ENCODE results near the gene DENND1A. TPM values are rescaled to one million over a fixed set of nuclear protein-coding genes. Genes with fewer than 3 reads are reported as not detected.
"Not testable (repeated sequence)": the region's sequence is repeated elsewhere in the genome, so short reads cannot be mapped to it uniquely, and the experiment has no call there.

The DENND1A gene
- total and polyA plus RNA-seq, 2 donors, result 6.7 to 9.2 TPM

- Histone ChIP-seq H3K4me3 (ENCODE audit: low read length in 2 of 2) (no peak overlapping the region), H3K27me3 (ENCODE audit: control insufficient read depth in 2 of 2, insufficient read depth in 1 of 2, low read length in 1 of 2) (no peaks in the 10 kb centered on the region), H3K9me3 (ENCODE audit: control insufficient read depth in 2 of 2, insufficient read depth in 1 of 2, low read length in 1 of 2) (no peaks in the 10 kb centered on the region), H3K27ac (ENCODE audit: low read depth in 1 of 2, low read length in 1 of 2) (no peak overlapping the region), H3K36me3 (ENCODE audit: control insufficient read depth in 2 of 2, insufficient read depth in 2 of 2, low read length in 1 of 2) (no peaks in the 10 kb centered on the region), H3K4me1 (ENCODE audit: control insufficient read depth in 2 of 2, insufficient read depth in 2 of 2, low read length in 2 of 2) (no peaks in the 10 kb centered on the region)
- no peak for DNase-seq (ENCODE audit: low read depth in 6 of 9, low spot score in 9 of 9)
- 90% methylated on average over 2 of the region's 2 CpGs for WGBS
Measured at GRCh38 chr9:123821619-123822018, 108.3 kb downstream of the DENND1A start.

DNA sequence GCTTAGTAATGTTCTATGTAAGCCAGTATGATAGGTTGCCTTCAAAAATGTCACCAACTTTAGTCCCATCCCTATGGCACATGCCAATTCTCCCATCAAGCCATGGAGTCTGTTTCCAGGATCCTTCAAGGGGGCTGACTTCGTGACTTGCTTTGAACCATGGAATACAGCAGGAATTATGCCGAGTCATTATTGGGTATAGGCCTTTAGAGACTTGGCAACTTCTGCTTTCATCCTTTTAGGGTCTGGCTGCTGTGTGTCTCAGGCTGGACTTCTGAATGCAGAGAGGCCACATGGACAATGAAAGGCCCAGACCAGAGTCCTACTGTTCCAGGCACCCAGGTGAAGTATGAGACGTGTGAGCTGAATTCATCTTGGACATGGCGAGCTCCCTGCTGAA lies 109.8 kb downstream of the DENND1A start:
- no peaks in the 10 kb centered on the region for H3K36me3 ChIP-seq (ENCODE audit: control insufficient read depth in 2 of 2, insufficient read depth in 2 of 2, low read length in 1 of 2)
- no peak overlapping the region for H3K4me3 ChIP-seq (ENCODE audit: low read length in 2 of 2)
- H3K27me3 ChIP-seq (ENCODE audit: control insufficient read depth in 2 of 2, insufficient read depth in 1 of 2, low read length in 1 of 2), result no peaks in the 10 kb centered on the region
- H3K4me1 ChIP-seq (ENCODE audit: control insufficient read depth in 2 of 2, insufficient read depth in 2 of 2, low read length in 2 of 2), result no peaks in the 10 kb centered on the region
- H3K9me3 ChIP-seq (ENCODE audit: control insufficient read depth in 2 of 2, insufficient read depth in 1 of 2, low read length in 1 of 2), result no peaks in the 10 kb centered on the region
- 90% methylated on average over 4 of the region's 4 CpGs for WGBS
- DNase-seq (ENCODE audit: low read depth in 6 of 9, low spot score in 9 of 9), result no peak
- no peak overlapping the region for H3K27ac ChIP-seq (ENCODE audit: low read depth in 1 of 2, low read length in 1 of 2)

DNA sequence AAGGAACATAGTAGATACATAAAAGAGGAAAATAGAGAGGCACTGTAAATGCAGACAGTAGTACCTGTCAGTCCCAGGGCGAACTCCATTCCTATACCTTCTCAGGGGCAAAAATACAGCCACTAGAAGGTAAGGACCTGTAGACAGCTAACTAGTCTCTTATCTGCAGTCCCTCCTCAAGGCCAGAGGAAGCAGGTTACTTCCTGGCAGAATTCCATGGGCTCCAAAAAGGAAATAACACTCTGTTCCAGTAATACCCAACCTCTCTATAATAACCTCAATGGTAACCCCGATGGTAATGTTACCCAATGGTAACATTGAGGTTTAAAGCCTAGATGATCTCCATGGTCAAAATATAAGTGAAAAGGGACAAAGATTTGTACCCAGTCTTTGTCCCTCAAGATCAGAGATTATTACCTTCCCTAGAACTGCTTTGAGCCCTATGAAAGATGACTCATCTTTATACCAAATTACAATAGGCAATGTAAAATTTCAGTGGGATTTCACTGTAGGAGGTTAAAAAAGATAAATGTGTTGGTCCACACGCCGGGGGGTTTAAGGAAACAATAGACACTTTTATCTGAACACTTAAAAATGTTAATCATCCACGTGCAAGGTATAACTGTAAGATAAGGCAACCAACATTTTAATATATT lies 113.0 kb downstream of the DENND1A start:
- Histone ChIP-seq H3K4me1 (ENCODE audit: control insufficient read depth in 2 of 2, insufficient read depth in 2 of 2, low read length in 2 of 2) (no peaks in the 10 kb centered on the region), H3K4me3 (ENCODE audit: low read length in 2 of 2) (no peak overlapping the region)

GRCh38 chr9:123815856-123816255 lies 114.1 kb downstream of the DENND1A start:
- not testable (repeated sequence) for H3K9me3 ChIP-seq (ENCODE audit: control insufficient read depth in 2 of 2, insufficient read depth in 1 of 2, low read length in 1 of 2); H3K36me3 ChIP-seq (ENCODE audit: control insufficient read depth in 2 of 2, insufficient read depth in 2 of 2, low read length in 1 of 2); H3K4me1 ChIP-seq (ENCODE audit: control insufficient read depth in 2 of 2, insufficient read depth in 2 of 2, low read length in 2 of 2); H3K27ac ChIP-seq (ENCODE audit: low read depth in 1 of 2, low read length in 1 of 2); H3K4me3 ChIP-seq (ENCODE audit: low read length in 2 of 2); DNase-seq (ENCODE audit: low read depth in 6 of 9, low spot score in 9 of 9); H3K27me3 ChIP-seq (ENCODE audit: control insufficient read depth in 2 of 2, insufficient read depth in 1 of 2, low read length in 1 of 2)
- WGBS, result 97% methylated on average over 5 of the region's 5 CpGs

More for the DNA sequence above, 113.0 kb downstream of the DENND1A start:
- WGBS, result 81% methylated on average over 5 of the region's 5 CpGs
- H3K27ac ChIP-seq (ENCODE audit: low read depth in 1 of 2, low read length in 1 of 2), result no peak overlapping the region
- no peaks in the 10 kb centered on the region for H3K27me3 ChIP-seq (ENCODE audit: control insufficient read depth in 2 of 2, insufficient read depth in 1 of 2, low read length in 1 of 2)
- no peak for DNase-seq (ENCODE audit: low read depth in 6 of 9, low spot score in 9 of 9)
- H3K9me3 ChIP-seq (ENCODE audit: control insufficient read depth in 2 of 2, insufficient read depth in 1 of 2, low read length in 1 of 2), result no peaks in the 10 kb centered on the region
- no peaks in the 10 kb centered on the region for H3K36me3 ChIP-seq (ENCODE audit: control insufficient read depth in 2 of 2, insufficient read depth in 2 of 2, low read length in 1 of 2)

- H3K36me3 ChIP-seq (ENCODE audit: control insufficient read depth in 2 of 2, insufficient read depth in 2 of 2, low read length in 1 of 2), result no peaks in the 10 kb centered on the region
- H3K9me3 ChIP-seq (ENCODE audit: control insufficient read depth in 2 of 2, insufficient read depth in 1 of 2, low read length in 1 of 2), result no peaks in the 10 kb centered on the region
- H3K27ac ChIP-seq (ENCODE audit: low read depth in 1 of 2, low read length in 1 of 2), result no peak overlapping the region
- no peaks in the 10 kb centered on the region for H3K27me3 ChIP-seq (ENCODE audit: control insufficient read depth in 2 of 2, insufficient read depth in 1 of 2, low read length in 1 of 2)
- no peak for DNase-seq (ENCODE audit: low read depth in 6 of 9, low spot score in 9 of 9)
- WGBS, result 99% methylated on average over 1 of the region's 1 CpG
- H3K4me1 ChIP-seq (ENCODE audit: control insufficient read depth in 2 of 2, insufficient read depth in 2 of 2, low read length in 2 of 2), result no peaks in the 10 kb centered on the region
- H3K4me3 ChIP-seq (ENCODE audit: low read length in 2 of 2), result no peak overlapping the region
Measured at GRCh38 chr9:123814496-123814895, 115.4 kb downstream of the DENND1A start.

DNA sequence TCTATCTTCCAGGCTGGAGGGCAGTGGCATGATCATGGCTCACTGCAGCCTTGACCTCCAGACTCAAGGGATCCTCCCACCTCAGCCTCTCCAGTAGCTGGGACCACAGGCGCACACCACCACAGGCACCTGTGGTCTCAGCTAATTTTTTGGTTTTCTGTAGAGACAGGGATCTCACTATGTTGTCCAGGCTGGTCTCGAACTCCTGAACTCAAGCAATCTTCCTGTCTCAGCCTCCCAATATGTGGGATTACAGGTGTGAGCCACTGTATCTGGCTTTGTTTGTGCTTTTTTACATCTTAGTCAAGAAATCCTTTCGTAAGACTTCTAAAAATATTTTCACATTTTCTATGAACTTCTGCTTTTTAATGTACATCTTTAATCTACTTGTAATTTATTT lies 116.9 kb downstream of the DENND1A start:
- 79% methylated on average over 3 of the region's 3 CpGs for WGBS

GRCh38 chr9:123807251-123807650 lies 122.7 kb downstream of the DENND1A start:
- Histone ChIP-seq H3K4me1 (ENCODE audit: control insufficient read depth in 2 of 2, insufficient read depth in 2 of 2, low read length in 2 of 2) (no peaks in the 10 kb centered on the region), H3K4me3 (ENCODE audit: low read length in 2 of 2) (no peak overlapping the region), H3K27ac (ENCODE audit: low read depth in 1 of 2, low read length in 1 of 2) (no peak overlapping the region), H3K27me3 (ENCODE audit: control insufficient read depth in 2 of 2, insufficient read depth in 1 of 2, low read length in 1 of 2) (no peaks in the 10 kb centered on the region), H3K36me3 (ENCODE audit: control insufficient read depth in 2 of 2, insufficient read depth in 2 of 2, low read length in 1 of 2) (no peaks in the 10 kb centered on the region), H3K9me3 (ENCODE audit: control insufficient read depth in 2 of 2, insufficient read depth in 1 of 2, low read length in 1 of 2) (no peaks in the 10 kb centered on the region)
- no peak for DNase-seq (ENCODE audit: low read depth in 6 of 9, low spot score in 9 of 9)
- WGBS, result 97% methylated on average over 4 of the region's 4 CpGs

More for the DNA sequence above, 116.9 kb downstream of the DENND1A start:
- H3K27me3 ChIP-seq (ENCODE audit: control insufficient read depth in 2 of 2, insufficient read depth in 1 of 2, low read length in 1 of 2), result no peaks in the 10 kb centered on the region
- no peak overlapping the region for H3K27ac ChIP-seq (ENCODE audit: low read depth in 1 of 2, low read length in 1 of 2)
- H3K9me3 ChIP-seq (ENCODE audit: control insufficient read depth in 2 of 2, insufficient read depth in 1 of 2, low read length in 1 of 2), result no peaks in the 10 kb centered on the region
- no peak for DNase-seq (ENCODE audit: low read depth in 6 of 9, low spot score in 9 of 9)
- no peaks in the 10 kb centered on the region for H3K36me3 ChIP-seq (ENCODE audit: control insufficient read depth in 2 of 2, insufficient read depth in 2 of 2, low read length in 1 of 2)
- H3K4me1 ChIP-seq (ENCODE audit: control insufficient read depth in 2 of 2, insufficient read depth in 2 of 2, low read length in 2 of 2), result no peaks in the 10 kb centered on the region
- H3K4me3 ChIP-seq (ENCODE audit: low read length in 2 of 2), result no peak overlapping the region

GRCh38 chr9:123806829-123807228 lies 123.1 kb downstream of the DENND1A start:
- H3K27me3 ChIP-seq (ENCODE audit: control insufficient read depth in 2 of 2, insufficient read depth in 1 of 2, low read length in 1 of 2), result no peaks in the 10 kb centered on the region
- DNase-seq (ENCODE audit: low read depth in 6 of 9, low spot score in 9 of 9), result no peak
- H3K4me1 ChIP-seq (ENCODE audit: control insufficient read depth in 2 of 2, insufficient read depth in 2 of 2, low read length in 2 of 2), result no peaks in the 10 kb centered on the region
- H3K36me3 ChIP-seq (ENCODE audit: control insufficient read depth in 2 of 2, insufficient read depth in 2 of 2, low read length in 1 of 2), result no peaks in the 10 kb centered on the region
- no peak overlapping the region for H3K27ac ChIP-seq (ENCODE audit: low read depth in 1 of 2, low read length in 1 of 2)
- H3K4me3 ChIP-seq (ENCODE audit: low read length in 2 of 2), result no peak overlapping the region
- H3K9me3 ChIP-seq (ENCODE audit: control insufficient read depth in 2 of 2, insufficient read depth in 1 of 2, low read length in 1 of 2), result no peaks in the 10 kb centered on the region

- 97% methylated on average over 1 of the region's 1 CpG for WGBS
- no peak for DNase-seq (ENCODE audit: low read depth in 6 of 9, low spot score in 9 of 9)
- H3K4me3 ChIP-seq (ENCODE audit: low read length in 2 of 2), result no peak overlapping the region
- no peaks in the 10 kb centered on the region for H3K9me3 ChIP-seq (ENCODE audit: control insufficient read depth in 2 of 2, insufficient read depth in 1 of 2, low read length in 1 of 2)
- H3K27ac ChIP-seq (ENCODE audit: low read depth in 1 of 2, low read length in 1 of 2), result no peak overlapping the region
- no peaks in the 10 kb centered on the region for H3K4me1 ChIP-seq (ENCODE audit: control insufficient read depth in 2 of 2, insufficient read depth in 2 of 2, low read length in 2 of 2)
- H3K36me3 ChIP-seq (ENCODE audit: control insufficient read depth in 2 of 2, insufficient read depth in 2 of 2, low read length in 1 of 2), result no peaks in the 10 kb centered on the region
- no peaks in the 10 kb centered on the region for H3K27me3 ChIP-seq (ENCODE audit: control insufficient read depth in 2 of 2, insufficient read depth in 1 of 2, low read length in 1 of 2)
Measured at GRCh38 chr9:123798195-123798594, 131.7 kb downstream of the DENND1A start.
